Epithelial cell of proximal tubule (primary cell): ENCODE results near the gene NSL1. TPM values are rescaled to one million over a fixed set of nuclear protein-coding genes. Genes with fewer than 3 reads are reported as not detected.

ENCODE experiments used
- DNase-seq: peaks from one replicate; pipeline ENCODE4 v3.0.0-alpha.2; 2011; ENCODE audit warnings: low read depth
- H3K4me3 ChIP-seq: 2 replicates; pipeline ENCODE4 v1.5.1; 2011; ENCODE audit warnings: low read depth, mild to moderate bottlenecking, low read length
- total RNA-seq: library from RNA; depleted of rRNA; stranded (reverse); fragments of >200 nt; gene quantifications from 2 replicates; pipeline ENCODE4 v1.2.3, GENCODE V29; 2015
- TF ChIP-seq, protein P1 (sequence below): conservative IDR thresholded peaks from 2 replicates; pipeline ENCODE4 v1.5.1; 2012; ENCODE audit warnings: low read depth, mild to moderate bottlenecking, low read length

Gene NSL1
- total RNA-seq, 1 donor from 2014 or later = 31.2 TPM

DNA sequence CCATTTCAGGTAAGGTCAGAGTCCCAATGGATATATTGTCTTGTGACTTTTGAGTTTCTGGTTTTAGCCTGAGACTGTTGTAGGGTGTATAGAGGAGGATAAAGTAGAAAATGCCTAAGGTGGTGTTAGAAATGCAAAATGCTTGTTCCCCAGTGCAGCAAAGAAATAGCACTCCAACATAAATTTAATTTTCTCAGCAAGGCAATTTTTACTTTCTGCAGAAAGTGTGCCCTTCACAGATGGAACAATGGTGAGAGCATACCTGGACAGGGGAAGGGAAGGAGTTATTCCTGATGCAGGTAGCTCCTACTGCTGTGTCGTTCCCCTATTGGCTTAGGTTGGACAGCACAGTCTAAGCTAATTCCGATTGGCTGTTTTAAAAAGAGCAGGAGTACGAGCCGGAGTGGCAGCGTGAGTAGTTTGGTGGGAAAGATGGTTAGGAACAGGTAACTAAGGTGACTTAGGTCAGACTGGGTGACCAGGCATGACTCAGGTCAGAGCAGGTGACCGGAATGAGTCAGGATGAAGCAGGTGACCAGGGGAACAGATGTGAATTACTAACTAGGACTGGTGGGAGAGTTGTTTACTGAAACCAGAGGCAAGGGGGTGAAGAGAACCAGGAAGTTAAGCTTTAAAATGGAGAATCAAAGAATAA lies 34.3 kb upstream of the NSL1 start:
- no peak overlapping the region for H3K4me3 ChIP-seq
- DNase-seq = no peak
- TF ChIP-seq, protein P1, sequence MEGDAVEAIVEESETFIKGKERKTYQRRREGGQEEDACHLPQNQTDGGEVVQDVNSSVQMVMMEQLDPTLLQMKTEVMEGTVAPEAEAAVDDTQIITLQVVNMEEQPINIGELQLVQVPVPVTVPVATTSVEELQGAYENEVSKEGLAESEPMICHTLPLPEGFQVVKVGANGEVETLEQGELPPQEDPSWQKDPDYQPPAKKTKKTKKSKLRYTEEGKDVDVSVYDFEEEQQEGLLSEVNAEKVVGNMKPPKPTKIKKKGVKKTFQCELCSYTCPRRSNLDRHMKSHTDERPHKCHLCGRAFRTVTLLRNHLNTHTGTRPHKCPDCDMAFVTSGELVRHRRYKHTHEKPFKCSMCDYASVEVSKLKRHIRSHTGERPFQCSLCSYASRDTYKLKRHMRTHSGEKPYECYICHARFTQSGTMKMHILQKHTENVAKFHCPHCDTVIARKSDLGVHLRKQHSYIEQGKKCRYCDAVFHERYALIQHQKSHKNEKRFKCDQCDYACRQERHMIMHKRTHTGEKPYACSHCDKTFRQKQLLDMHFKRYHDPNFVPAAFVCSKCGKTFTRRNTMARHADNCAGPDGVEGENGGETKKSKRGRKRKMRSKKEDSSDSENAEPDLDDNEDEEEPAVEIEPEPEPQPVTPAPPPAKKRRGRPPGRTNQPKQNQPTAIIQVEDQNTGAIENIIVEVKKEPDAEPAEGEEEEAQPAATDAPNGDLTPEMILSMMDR = no peak

DNA sequence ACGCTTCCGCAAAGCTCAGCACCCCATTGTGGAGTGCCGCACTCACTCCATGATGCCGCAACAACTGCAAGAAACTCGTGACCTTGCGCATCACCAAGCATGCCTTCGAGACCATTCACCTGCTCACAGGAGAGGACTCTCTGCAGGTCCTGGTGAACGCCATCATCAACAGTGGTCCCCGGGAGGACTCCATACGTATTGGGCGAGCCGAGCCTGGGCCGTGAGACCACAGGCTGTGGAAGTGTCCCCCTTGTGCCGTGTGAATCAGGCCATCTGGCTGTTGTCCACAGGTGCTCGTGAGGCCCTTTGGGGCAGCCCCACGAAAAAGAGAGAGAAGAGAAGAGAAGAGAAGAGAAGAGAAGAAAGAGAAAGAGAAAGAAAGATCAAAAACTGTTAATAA lies 32.6 kb upstream of the NSL1 start:
- H3K4me3 ChIP-seq = no peak overlapping the region
- TF ChIP-seq, protein P1 = no peak
- no peak for DNase-seq

DNA sequence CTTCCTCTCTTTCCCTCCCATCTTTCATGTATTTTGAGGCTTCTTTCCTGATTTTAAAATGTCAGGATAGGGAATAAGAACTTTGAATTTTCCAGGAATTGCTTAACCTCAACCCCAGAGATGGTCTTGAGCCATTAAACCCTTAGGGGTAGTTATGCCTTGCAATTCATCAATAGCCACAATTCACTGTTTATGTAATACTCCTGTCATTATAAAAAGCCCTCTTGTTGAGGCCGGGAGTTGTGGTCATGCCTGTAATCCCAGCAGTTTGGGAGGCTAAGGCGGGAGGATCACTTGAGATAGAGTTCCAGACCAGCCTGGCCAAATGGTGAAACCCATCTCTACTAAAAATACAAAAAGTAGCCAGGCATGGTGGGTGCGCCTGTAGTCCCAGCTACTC lies 31.4 kb upstream of the NSL1 start:
- H3K4me3 ChIP-seq = no peak overlapping the region
- no peak for DNase-seq
- TF ChIP-seq, protein P1 = no peak

GRCh38 chr1:212820969-212821368 lies 29.4 kb upstream of the NSL1 start:
- TF ChIP-seq, protein P1 = no peak
- no peak overlapping the region for H3K4me3 ChIP-seq
- no peak for DNase-seq

GRCh38 chr1:212819726-212820125 lies 28.1 kb upstream of the NSL1 start:
- H3K4me3 ChIP-seq = no peak overlapping the region
- TF ChIP-seq, protein P1 = no peak
- DNase-seq = no peak

GRCh38 chr1:212816567-212817278 lies 25.1 kb upstream of the NSL1 start:
- no peak for DNase-seq
- TF ChIP-seq, protein P1 = no peak
- no peak overlapping the region for H3K4me3 ChIP-seq
